ENCODE results near the gene MYOM3. TPM values are rescaled to one million over a fixed set of nuclear protein-coding genes. Genes with fewer than 3 reads are reported as not detected.

MYOM3 gene
- polyA plus RNA-seq, 1 donor (not counting 4 experiments of a cell fraction or from before 2014, with no cell fraction given), result 0.49 TPM

DNA sequence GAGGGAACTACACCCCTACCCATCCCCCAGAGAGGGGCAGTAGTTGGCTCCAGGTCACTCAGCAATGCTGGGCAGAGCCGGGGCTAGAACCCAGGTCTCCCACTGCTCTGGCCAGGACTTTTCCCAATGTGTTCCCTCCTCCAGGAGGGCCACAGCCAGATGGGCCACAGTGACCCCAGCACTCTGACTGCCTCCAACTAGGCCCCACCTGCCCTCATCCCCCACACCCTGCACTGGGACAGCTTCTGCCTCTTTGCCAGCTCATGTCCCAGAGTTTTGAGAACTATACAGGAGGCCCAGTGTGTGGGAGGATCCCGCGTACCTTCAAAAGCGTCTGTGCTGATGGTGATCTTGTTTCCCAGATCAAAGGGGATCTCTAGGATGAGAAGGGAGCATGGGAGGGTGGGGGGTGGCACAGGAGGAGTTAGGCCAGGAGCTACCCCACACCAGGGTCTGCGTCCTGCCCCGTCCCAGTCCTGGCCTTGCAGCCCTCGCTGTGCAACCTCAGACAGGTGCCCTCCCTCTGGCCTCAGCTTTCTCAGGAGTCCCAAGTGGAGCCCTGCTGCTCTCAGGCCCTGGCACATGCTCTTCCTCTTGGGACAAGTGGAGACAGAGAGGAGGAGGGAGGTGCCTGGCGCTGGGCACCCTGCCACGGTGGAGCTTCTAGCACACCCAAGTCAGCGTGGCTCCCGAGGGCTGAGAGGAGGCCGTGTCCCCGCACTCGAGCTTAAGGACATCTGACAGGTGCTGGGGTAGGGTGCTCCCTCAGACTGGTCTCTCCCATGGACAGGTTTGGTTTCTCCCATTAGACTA, 22.0 kb downstream of the MYOM3 start:
- H3K9ac ChIP-seq (ENCODE audit: control insufficient read depth, extremely low read depth, insufficient read depth, low read length), result no peak overlapping the region
- H3K36me3 ChIP-seq (ENCODE audit: control insufficient read depth in 2 of 2, extremely low read depth in 1 of 2, insufficient read depth in 2 of 2, low read length in 2 of 2), result no peaks in the 10 kb centered on the region
- DNase-seq (ENCODE audit: low read depth, low spot score) (no peak), FAIRE-seq (no peak)
- H2AFZ ChIP-seq (ENCODE audit: control insufficient read depth, low read length), result no peak overlapping the region
- H4K20me1 ChIP-seq (ENCODE audit: control insufficient read depth, extremely low read depth, insufficient read depth, low read length), result no peaks in the 10 kb centered on the region
- no peaks in the 10 kb centered on the region for H3K79me2 ChIP-seq (ENCODE audit: control insufficient read depth, insufficient read depth, low read length)
- dilution Hi-C loops (cut with MboI; ENCODE audit: extremely low pct_ligation_motif_present, low sequenced_read_pairs), result no loop called here
- peaks cover 6% of the 10 kb centered on the region for H3K4me1 ChIP-seq (ENCODE audit: control insufficient read depth, extremely low read depth, insufficient read depth, low read length)
- no peak overlapping the region for H3K4me3 ChIP-seq (ENCODE audit: control insufficient read depth in 2 of 3, extremely low read depth in 1 of 3, insufficient read depth in 2 of 3, low read depth in 1 of 3, low read length in 3 of 3)
- no peak overlapping the region for H3K27ac ChIP-seq (ENCODE audit: control insufficient read depth, insufficient read depth, low read length)
- H3K4me2 ChIP-seq (ENCODE audit: control insufficient read depth, extremely low read depth, insufficient read depth, low read depth, low read length), result no peak overlapping the region
- no peak for TF ChIP-seq EZH2 (IDR thresholded peaks at IDR 0.05; ENCODE audit: low read length)
- TF ChIP-seq, protein P1, sequence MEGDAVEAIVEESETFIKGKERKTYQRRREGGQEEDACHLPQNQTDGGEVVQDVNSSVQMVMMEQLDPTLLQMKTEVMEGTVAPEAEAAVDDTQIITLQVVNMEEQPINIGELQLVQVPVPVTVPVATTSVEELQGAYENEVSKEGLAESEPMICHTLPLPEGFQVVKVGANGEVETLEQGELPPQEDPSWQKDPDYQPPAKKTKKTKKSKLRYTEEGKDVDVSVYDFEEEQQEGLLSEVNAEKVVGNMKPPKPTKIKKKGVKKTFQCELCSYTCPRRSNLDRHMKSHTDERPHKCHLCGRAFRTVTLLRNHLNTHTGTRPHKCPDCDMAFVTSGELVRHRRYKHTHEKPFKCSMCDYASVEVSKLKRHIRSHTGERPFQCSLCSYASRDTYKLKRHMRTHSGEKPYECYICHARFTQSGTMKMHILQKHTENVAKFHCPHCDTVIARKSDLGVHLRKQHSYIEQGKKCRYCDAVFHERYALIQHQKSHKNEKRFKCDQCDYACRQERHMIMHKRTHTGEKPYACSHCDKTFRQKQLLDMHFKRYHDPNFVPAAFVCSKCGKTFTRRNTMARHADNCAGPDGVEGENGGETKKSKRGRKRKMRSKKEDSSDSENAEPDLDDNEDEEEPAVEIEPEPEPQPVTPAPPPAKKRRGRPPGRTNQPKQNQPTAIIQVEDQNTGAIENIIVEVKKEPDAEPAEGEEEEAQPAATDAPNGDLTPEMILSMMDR (optimal IDR thresholded peaks at IDR 0.05 in 1 of 3, IDR thresholded peaks at IDR 0.05 in 1 of 3, conservative IDR thresholded peaks at IDR 0.05 in 1 of 3; ENCODE audit: extremely low read depth in 1 of 3, insufficient read depth in 2 of 3, low read length in 3 of 3), result no peak
- H3K9me3 ChIP-seq (ENCODE audit: control insufficient read depth, low read depth, low read length), result no peaks in the 10 kb centered on the region
- no peaks in the 10 kb centered on the region for H3K9me1 ChIP-seq (ENCODE audit: control insufficient read depth, extremely low read depth, insufficient read depth, low read length)
- peaks cover 14% of the 10 kb centered on the region for H3K27me3 ChIP-seq (ENCODE audit: control insufficient read depth, extremely low read depth, insufficient read depth, low read length)

DNA sequence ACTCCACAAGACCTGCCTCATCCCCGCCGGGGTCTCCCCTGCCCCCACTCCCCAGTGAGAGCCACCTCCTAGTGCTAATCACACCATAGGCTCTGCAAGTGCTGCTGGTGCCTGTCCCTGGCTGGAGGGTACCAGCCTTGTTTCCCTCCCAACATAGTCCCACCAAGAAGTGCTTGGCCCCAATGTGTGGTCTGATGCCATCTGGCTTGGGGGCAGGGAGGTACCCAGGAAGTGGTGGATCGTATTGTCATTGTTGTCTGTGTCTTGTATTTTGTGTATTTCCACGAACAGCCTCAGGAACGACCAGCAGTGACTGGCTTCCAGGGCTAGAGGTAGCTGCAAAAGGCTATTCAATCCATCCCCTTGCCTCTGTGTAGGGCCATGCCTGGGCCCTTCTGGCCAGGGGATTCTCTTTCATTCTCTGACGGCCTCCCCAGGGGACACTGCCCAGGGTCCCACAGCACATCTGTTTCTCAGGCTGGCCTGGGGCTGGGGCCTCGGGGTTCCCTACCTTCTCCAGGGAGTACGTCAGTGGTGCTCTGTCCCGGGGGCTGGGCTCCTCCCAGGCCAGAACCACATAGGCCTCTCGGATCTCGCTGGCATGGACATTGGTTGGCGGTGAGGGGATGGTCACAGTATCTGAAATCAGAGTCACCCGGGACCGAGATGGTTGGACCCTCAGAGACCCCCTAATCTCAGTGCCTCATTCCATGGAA, 22.8 kb downstream of the MYOM3 start:
- Histone ChIP-seq H3K4me2 (ENCODE audit: control insufficient read depth, extremely low read depth, insufficient read depth, low read depth, low read length) (no peak overlapping the region), H3K27me3 (ENCODE audit: control insufficient read depth, extremely low read depth, insufficient read depth, low read length) (peaks cover 14% of the 10 kb centered on the region), H3K4me3 (ENCODE audit: control insufficient read depth in 2 of 3, extremely low read depth in 1 of 3, insufficient read depth in 2 of 3, low read depth in 1 of 3, low read length in 3 of 3) (no peak overlapping the region), H3K27ac (ENCODE audit: control insufficient read depth, insufficient read depth, low read length) (no peak overlapping the region), H3K9ac (ENCODE audit: control insufficient read depth, extremely low read depth, insufficient read depth, low read length) (no peak overlapping the region), H4K20me1 (ENCODE audit: control insufficient read depth, extremely low read depth, insufficient read depth, low read length) (no peaks in the 10 kb centered on the region), H3K9me1 (ENCODE audit: control insufficient read depth, extremely low read depth, insufficient read depth, low read length) (no peaks in the 10 kb centered on the region), H3K9me3 (ENCODE audit: control insufficient read depth, low read depth, low read length) (no peaks in the 10 kb centered on the region), H2AFZ (ENCODE audit: control insufficient read depth, low read length) (no peak overlapping the region), H3K36me3 (ENCODE audit: control insufficient read depth in 2 of 2, extremely low read depth in 1 of 2, insufficient read depth in 2 of 2, low read length in 2 of 2) (no peaks in the 10 kb centered on the region), H3K79me2 (ENCODE audit: control insufficient read depth, insufficient read depth, low read length) (no peaks in the 10 kb centered on the region), H3K4me1 (ENCODE audit: control insufficient read depth, extremely low read depth, insufficient read depth, low read length) (peaks cover 6% of the 10 kb centered on the region)
- no peak for DNase-seq (ENCODE audit: low read depth, low spot score)
- TF ChIP-seq EZH2 (IDR thresholded peaks at IDR 0.05; ENCODE audit: low read length), result no peak
- TF ChIP-seq, protein P1 (optimal IDR thresholded peaks at IDR 0.05 in 1 of 3, IDR thresholded peaks at IDR 0.05 in 1 of 3, conservative IDR thresholded peaks at IDR 0.05 in 1 of 3; ENCODE audit: extremely low read depth in 1 of 3, insufficient read depth in 2 of 3, low read length in 3 of 3), result no peak
- dilution Hi-C loops (cut with MboI; ENCODE audit: extremely low pct_ligation_motif_present, low sequenced_read_pairs), result no loop called here
- FAIRE-seq, result no peak
